NOMO-1 treated with DMSO at 0.1 percent for 48 hours (cell line): Measurements from ENCODE around the gene MUCL3.

Experiments used
- DNase-seq: peaks from one replicate; lab custom pipeline; 2025; ENCODE audit not compliant: unreplicated experiment; lab: John Stamatoyannopoulos, UW

Gene MUCL3

DNA sequence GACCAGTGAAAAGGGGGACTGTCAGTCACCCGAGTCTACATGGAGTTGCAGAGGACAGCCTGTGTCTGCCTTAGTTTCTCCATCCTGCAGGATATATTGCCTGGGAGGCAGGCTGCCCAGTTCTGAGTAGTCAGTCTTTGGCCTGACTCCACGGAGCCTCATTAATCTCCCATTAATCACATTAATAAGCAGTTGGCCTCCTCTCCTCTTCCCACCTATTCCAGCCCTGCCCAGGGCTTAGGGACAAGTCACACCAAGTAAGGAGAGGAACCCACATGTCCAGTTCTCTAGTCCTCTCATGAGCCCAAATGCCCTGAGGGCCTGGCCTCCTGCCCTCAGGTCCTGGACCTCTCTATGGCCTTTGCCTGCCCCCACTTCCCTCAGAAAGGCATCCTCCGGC lies 1.3 kb upstream of the MUCL3 start:
- DNase-seq: no peak

DNA sequence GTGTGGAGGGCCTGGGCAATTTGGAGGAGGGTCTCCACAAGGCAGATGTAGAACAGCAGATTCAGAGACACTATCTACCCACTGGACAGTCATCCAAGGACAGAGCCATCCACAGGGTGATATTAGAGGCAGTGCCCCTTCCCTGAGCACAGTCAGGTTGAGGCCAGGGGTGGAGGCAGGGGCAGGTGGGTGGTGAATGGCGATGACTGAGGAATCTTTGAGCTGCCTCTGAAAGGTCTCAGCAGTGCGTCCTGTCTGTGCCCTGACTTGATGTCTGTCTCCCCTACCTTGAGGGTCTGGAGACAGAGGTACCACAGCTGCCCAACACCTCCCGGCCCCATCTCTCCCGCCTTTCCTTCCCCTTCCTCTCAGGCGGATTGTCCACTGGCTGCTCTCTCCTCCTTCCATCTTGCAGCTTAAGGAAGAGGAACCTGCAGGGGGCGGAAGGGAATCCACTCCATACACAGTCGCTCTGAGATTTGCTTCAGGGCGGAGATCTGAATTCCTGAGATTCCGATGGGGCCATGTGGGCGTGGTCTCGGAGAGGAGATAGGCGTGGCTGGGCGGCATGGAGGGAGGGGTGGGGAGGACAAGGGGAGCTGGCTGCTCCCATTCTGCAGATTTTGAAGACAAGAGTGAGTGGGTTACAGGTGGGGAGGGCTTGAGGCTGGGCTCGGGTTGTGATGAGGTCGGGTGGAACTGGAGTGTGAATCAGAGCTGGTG lies 1.7 kb downstream of the MUCL3 start:
- no peak for DNase-seq

- DNase-seq: no peak
Measured at GRCh38 chr6:30944051-30944450, 3.3 kb downstream of the MUCL3 start.

GRCh38 chr6:30945281-30945680 lies 4.5 kb downstream of the MUCL3 start:
- DNase-seq: no peak

DNA sequence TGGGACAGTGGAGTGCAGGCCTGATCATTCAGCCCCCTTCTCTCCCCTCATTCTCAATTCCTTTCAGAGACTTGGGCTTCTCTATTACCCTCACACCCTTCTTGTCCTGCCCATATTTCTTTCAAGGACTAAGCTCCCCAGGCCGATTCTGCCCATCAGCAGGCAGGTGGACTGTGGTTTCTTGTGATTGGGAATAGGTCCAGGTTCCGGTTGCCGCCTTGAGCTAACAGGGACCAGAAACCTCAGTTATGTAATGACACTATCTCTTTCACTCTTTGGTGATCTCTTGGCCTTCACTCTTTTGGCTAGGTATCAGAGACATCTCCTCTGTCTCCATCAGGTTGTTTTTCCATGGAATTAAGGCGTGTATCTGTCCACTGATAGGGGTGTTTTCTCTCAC lies 6.5 kb downstream of the MUCL3 start:
- no peak for DNase-seq

DNA sequence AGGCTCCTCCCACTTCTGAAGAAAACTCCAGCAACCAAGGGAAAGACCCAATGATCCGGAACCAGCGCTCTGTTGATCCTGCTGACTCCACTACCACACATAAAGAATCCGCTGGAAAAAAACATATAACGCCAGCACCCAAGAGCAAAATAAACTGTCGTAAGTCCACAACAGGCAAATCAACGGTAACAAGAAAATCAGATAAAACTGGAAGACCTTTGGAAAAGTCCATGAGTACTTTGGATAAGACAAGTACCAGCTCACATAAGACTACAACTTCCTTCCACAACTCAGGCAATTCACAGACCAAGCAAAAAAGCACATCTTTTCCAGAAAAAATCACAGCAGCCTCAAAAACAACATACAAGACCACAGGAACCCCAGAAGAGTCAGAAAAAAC lies 8.0 kb downstream of the MUCL3 start:
- DNase-seq: no peak

GRCh38 chr6:30951907-30952469 lies 11.2 kb downstream of the MUCL3 start:
- DNase-seq: no peak

GRCh38 chr6:30954631-30955366 lies 14.0 kb downstream of the MUCL3 start:
- DNase-seq: no peak

DNA sequence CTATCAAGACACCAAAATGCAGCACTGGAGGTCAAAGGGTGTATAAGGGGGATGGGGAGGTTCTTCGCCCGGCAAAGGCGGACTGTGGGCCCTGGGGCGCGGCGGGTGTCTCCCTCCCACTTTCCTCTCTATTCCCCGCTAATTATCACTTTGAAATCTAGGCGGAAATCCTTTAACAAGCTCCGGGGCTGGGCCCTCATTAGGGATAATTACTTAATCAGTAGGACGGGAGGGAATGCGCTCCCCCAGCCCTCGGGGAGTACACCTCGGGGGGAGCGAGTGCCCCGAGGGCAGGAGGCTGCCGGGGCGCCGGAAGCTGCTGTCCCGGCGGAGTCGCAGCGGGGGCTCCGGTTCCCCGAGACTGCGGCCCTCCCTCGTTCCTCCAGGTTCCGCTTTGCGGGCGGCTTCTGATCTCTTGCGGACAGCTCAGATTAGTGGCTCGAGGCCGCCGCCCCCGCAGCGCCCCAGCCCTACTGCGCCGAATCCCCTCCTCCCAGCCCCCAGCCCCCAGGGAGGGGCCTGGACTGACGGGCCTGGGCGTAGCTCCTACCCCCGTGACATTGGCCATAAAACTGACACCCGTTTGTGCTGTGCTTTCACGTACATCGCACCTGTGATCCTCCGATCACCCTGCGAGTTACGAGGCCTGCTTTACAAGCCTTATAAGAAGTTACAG lies 14.7 kb downstream of the MUCL3 start:
- peak; percentile 47 for DNase-seq

GRCh38 chr6:30957716-30958115 lies 16.9 kb downstream of the MUCL3 start:
- DNase-seq: no peak

DNA sequence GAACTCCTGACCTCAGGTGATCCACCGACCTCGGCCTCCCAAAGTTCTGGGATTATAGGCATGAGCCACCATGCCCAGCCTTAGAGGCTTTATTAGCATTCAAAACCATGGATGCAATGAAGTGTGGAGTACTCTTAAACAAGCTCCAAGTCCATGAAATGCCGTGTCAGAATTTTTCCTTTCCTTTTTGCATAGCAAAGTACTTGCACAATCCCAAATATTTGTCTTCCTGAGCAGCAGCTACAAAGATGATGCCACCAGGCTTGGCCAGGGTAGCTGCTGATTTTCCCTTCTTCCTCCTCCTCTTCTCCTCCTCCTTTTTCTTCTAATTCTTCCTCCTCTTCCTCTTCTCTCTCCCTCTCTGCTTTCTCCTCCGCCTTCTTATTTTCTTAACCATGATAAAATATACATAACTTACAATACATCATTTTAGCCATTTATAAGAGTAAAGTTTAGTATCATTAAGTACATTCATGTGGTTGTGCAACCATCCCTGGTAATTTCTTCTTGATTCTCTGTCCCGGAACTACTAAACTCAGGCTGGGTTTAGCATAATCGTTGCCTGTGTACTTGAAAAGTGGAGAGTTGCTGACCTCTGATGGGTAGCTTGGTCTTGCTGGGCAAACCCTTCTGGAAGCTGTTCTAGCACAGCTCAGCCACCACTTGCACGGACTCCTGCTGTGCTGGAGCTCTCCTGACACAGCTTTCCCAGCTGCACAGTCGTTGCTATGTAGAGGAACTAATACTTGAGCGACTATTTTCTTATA lies 20.3 kb downstream of the MUCL3 start:
- DNase-seq: peak; percentile 31

DNA sequence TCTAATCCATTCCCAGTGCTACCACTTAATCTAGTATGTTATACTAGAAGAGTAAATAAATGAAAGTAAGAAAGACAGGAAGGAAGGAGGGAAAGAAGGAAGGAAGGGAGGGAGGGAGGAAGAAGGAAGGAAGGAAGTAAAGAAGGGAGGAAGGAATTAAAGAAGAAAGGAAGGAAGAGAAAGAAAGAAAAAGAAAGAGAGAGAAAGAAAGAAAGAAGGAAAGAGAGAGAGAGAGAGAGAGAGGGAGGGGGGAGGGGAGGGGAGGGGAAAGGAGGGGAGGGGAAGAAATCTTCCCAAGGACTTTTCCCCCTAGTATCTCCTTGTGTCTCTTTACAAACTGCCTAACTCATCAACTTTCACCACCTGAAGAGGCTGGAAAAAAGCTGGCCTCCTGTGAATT lies 21.9 kb downstream of the MUCL3 start:
- no peak for DNase-seq

- no peak for DNase-seq
Measured at GRCh38 chr6:30963641-30964040, 22.9 kb downstream of the MUCL3 start.

DNA sequence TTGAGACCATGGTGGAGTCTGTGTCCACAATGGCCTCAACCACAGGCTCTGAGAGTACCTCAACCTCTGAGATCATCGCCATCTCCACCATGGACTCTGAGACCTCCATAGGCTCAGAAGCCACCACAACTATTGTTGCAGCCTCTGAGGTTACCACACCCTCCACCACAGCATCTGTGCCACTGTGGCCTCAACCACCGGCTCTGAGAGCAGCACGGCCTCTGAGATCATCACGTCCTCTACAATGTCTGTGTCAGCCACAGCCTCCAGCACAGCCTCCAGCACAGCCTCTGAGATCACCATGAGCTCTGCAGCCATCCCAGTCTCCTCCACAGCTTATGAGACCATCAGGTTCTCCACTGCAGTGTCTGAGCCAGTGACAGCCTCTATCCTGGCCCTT lies 23.3 kb downstream of the MUCL3 start:
- DNase-seq: no peak

- no peak for DNase-seq
Measured at GRCh38 chr6:30965140-30965601, 24.4 kb downstream of the MUCL3 start.

GRCh38 chr6:30966154-30966553 lies 25.4 kb downstream of the MUCL3 start:
- DNase-seq: no peak

- DNase-seq: peak; percentile 73
Measured at GRCh38 chr6:30969171-30969570, 28.4 kb downstream of the MUCL3 start.

DNA sequence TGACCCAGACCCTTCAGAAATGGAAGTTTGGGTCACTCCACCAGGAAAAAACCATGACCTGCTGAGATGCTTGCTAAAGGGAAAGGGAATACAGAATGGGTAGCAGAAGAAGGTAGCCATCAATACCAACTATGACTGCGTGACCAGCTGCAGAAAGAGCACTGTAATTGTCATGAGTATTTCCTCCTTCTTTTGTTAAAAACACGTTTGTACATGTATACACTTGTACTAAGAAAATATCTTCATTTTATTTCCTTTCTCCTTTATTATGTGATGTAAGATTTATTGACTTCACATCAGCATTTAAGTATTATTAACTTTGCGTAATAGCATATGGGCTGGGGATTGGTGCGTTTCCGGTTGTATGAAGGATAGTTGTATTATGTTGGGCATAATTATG lies 30.2 kb downstream of the MUCL3 start:
- no peak for DNase-seq

GRCh38 chr6:30972816-30973215 lies 32.0 kb downstream of the MUCL3 start:
- DNase-seq: no peak

DNA sequence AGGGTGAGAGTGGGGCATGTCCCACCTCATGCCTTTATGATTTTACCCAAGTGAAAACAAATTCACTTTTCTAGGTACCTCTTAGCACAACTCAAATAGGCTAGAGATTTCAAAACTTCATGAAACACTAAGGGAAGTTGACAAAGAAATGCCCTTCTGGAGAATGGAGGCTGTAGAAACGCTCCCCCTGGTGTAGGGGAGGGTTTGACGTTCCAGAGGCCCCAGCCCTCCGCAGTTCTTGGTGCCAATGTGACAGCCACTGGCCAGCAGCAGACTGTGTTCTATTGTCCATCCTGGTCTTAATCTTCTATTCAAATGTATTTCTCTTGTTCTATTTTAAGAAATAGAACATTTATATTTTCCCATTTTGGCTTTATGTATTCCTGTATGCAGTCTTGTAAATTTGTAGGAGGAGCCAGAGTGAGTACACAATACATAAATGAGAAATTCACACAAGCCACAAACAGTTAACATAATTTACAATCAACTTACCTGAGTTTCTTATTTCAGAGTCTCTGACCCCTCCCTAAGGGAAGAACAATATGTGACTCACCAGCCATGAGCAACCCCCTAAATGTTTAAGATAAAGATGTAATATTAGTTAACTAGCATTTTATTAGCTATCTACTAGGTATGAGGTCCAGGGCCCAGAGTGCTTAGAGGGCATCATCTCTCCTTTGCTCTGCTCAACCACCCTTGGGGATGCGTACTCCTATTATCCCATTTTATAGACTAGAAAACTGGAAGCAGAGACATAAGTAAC lies 33.9 kb downstream of the MUCL3 start:
- DNase-seq: no peak
